Stimulated activated naive CD8-positive, alpha-beta T cell treated with anti-CD3 and anti-CD28 coated beads, Interleukin-15, Interleukin-2, amounts not matched to agents 100 U/mL and 50 U/mL, for 24 hours (primary cell): Measurements from ENCODE around the gene SELE.
"Not testable (repeated sequence)": the region's sequence is repeated elsewhere in the genome, so short reads cannot be mapped to it uniquely, and the experiment has no call there.

Source experiments
- ATAC-seq: fragments of 150-1000 bp; cut with Tn5 transposase; one replicate; pipeline ENCODE4 v1.10.0; 2021
- DNase-seq: peaks from one replicate; pipeline ENCODE4 v3.0.0; 2021

SELE gene

DNA sequence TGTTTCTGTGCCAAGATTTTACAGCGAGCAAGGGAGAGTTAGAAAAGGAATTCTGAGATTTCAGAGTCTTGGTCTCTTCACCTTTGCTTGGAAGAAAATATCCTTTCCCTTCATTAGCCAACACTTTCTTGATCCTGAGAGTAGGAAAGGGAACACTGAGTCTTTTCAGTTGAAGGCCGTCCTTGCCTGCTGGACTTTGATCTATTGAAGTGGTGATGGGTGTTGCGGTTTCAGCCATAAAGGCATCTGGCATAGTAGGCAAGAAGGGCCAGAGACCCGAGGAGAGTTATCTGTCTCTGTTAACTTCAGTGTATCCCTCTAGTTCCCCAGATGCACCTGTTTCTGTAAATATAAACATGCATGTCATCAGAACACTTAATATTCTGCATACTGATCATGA lies 9.7 kb downstream of the SELE start:
- ATAC-seq (no peak), DNase-seq (no peak)

DNA sequence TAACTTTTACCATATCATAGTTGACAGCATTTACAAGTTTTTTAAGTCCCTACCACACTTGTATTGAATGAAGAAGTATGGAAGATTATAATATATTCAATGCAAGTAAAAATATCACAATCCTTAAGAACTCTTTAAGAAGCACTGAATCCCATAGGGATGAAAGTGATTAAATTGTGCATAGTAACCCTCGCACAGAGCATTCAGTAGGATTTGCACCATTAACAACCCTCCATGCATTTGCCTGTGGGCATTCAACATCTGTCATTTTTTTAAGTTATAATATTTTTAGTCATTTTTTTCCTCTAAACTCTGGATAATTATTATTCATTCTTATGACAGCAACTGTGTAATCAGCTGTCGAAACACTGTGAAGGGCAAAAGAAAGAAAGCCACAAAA lies 10.1 kb downstream of the SELE start:
- no peak for ATAC-seq
- no peak for DNase-seq

DNA sequence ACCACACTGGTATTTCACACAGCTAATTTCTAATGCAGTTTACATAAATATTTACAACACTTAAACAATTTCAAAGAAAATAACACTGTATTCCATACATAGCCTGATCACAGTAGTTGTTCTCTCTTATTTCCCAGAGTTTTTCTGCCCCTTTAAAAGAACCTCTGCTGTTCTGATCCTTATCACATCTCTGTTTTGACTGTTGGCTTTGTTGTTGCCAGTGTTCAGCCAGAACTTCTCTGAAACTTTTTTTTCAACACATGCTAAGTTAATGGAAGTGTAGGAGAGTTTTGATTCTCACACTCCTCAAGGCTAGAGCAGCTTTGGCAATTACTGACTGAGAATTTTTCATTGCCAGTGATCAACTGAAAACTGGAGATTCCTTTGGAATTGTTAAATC lies 11.1 kb downstream of the SELE start:
- ATAC-seq (no peak), DNase-seq (no peak)

DNA sequence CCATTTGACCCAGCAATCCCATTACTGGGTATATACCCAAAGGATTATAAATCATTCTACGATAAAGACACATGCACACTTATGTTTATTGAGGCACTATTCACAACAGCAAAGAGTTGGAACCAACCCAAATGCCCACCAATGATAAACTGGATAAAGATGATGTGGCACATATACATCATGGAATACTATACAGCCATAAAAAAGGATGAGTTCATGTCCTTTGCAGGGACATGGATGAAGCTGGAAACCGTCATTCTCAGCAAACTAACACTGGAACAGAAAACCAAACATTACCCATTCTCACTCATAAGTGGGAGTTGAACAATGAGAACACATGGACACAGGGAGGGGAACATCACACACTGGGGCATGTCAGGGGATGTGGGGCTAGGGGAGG lies 18.8 kb downstream of the SELE start:
- not testable (repeated sequence) for ATAC-seq, DNase-seq

DNA sequence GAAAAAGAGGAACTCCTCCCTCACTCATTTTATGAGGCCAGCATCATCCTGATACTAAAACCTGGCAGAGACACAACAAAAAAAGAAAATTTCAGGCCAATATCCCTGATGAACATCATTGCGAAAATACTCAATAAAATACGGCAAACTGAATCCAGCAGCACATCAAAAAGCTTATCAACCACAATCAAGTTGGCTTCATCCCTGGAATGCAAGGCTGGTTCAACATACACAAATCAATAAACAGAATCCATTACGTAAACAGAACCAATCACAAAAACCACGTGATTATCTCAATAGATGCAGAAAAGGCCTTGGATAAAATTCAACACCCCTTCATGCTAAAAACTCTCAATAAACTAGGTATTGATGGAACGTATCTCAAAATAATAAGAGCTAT lies 20.8 kb downstream of the SELE start:
- DNase-seq, ATAC-seq: not testable (repeated sequence)

DNA sequence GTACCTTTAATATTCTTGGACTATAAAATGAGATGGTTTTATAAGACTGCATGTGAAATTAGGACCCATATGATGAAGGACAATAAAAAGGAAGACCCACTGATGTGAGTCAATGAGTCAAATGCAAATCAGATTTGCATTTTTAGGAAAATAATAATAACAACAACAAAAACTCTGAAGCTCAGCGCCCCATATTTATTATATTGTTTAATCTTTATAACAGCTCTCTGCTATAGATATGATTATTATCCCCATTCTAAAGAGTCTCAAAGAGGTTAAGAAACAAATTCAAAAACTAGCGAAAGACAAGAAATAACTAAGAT lies 21.6 kb downstream of the SELE start:
- no peak for DNase-seq
- ATAC-seq = no peak

DNA sequence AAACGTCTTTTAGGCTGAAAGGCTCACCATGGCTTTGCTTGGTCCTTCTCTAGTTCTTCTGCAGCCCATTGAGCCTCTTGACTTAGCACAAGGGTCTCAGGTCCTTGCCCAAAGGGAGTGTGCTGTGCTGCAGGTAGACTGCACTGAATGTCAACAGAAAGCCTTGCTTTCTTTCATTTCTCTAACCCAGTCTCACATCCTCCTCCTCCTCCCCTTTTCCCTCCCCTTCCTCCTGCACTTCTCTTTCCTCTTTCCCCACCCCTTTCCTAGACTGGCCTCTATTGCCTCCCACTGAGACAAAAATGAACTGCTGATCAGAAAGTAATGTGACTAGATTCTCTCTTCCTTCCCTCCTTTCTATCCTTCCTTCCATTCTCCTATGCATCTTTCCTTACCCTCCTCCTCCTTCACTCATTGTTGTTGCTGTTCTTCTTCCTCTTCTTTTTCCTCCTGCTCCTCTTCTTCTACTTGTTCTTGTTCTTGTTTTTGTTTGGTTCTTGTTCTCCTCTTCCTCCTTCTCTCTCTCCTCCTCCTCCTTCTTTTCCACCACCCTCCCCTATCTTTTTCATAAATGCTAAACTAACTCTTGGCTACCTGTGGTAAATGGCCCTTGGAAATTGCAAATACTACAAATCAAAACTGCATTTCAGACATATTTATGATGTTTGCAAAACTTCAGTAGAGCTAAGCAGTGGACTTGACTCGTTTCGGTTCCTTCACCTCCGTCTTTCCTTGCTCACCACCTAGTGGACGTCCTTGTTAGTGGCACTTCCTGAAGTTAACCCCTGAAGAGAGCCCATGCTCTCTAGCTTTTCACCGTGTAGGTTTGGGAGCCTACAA lies 22.2 kb downstream of the SELE start, which contains the start of gene SELL:
TSS of gene SELL (minus strand) at position 152 of the 840 bp plus-strand sequence. CDS start at position 30, 122 bp downstream.
- ATAC-seq = peak; percentile 88
- DNase-seq = peak; percentile 73

DNA sequence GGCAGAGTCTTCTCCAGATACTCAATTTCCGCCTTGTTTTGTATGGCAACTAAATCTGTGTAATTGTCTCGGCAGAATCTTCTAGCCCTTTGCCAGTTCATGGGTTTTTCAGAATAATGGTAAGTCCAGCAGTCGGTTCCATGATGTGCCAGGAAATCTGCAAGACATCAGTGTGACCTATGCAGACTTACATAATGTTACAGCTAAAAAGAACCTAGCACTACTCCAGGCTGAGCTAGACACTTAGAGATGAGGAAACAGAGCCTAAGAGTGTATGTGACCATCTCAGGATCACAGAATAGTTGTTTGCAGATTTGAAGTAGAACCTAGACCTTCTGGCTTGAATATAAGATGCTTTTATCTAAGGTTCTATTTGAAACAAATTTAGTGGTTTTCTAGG lies 25.2 kb downstream of the SELE start:
- DNase-seq (no peak), ATAC-seq (no peak)

DNA sequence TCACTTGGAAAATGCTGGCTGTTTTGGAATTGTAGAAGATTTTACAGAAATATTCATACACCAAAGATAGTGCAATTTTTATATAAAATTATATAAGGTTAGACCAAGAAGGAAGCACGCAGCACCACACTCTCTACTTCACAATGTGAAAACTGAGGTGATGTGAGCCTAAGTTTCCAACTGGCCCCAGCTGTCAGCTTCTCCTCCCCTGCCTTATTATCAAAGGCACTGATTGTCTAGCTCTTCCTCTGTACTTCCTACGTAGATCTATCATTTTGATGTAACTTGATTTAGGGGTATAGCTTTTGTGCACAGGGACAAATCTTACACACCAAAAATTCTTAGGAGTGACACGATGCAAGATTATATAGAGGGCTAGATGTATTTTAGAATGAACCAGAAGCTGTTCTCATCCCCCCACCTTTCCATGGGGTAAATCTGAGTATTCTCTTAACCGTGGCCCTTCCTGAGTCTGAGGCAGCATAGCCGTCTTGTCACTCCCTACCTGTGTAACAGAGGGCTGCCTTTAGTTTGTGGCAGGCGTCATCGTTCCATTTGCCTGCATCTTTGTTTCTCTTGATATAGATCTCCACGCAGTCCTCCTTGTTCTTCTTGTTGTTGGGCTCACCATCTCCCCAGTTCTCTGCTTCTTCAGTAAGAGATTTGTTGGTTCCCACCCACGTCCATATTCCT lies 25.8 kb downstream of the SELE start:
- DNase-seq (no peak), ATAC-seq (peak; percentile 39)

DNA sequence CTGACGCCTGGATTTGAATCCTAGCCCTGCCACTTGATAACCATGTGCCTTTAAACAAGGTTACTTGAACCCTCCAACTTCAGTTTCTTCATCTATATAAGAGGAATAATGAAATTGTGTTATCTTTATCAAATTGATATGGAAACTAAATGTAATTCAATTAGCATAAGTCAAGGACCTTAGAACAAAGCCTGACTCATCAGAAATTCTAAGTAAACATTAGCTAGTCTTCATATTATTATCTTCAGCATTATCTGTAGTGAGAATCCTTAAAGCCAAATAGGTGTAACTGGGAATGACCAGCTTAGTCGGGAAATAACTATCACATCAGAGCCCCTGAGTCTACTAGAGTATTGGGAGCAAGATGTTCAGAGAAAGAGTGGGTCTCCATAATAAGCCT lies 29.1 kb downstream of the SELE start:
- DNase-seq (no peak), ATAC-seq (no peak)

DNA sequence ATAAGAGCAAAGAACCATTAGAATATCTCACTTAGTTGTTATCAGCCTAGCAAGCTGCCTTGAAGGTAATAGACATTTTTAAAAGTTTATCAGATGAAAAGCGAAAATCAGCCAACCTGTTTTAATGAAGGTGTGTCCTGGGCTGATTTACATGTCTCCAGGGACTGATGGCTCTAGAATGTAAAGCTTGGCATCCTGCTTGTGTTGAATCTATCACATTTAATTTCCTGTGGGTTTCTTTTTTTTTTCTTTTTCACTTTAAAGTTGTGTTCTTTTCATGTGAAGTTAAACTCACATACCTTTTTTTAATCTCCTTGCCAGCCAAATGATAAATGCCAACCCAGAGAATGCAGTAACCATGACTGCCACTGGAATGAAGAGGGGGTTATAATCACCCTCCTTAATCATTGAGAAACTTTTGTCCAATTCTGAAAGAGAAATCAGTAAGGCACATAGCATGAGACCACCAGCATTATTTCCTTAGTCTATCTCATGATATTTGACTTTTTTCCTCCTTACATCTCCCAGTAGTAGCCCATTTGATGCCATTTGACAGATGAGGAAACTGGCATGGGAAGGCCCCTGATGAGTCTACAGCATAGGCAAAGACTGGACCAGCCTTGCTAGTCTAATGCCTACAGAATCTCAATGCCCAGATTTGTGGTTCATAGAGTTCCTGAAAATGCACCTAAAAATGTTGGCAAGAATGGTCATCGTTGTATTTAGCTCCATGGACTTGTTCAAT lies 32.4 kb downstream of the SELE start:
- DNase-seq (no peak), ATAC-seq (no peak)

DNA sequence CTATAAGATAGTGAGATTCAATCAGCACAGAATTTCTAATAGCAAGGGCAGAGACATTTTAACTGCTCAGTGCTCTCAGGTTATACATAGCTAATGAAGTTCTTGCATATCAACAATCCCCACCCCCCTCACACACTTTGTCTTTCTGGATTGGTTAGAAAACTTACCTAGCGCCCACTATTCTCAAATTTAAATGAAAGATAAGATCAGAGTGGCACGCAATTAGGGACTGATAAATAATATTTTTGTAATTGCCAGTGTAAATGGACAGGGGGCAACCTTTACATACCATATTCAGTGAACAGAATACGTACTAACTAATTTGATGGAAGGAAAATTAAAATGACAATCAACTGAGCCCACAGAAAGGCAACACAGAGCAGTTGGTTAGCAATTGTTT lies 34.2 kb downstream of the SELE start:
- ATAC-seq (no peak), DNase-seq (no peak)

DNA sequence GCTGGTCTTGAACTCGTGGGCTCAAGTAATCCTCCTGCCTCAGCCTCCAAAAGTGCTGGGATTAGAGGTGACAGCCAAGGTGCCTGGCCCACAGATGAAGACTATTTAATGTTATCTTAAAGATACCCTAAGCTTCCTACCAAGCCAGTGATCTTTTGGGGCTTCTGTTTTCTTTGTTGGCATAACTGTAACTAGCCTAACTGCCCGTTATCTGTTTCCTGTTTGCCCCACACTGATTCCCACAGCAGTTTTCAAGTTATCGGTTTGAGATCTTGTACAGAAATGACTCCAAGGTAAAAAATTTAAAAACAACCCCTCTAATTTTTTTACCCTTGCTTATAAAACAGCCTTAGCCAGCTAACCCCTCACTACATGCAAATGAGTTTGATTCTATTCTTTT lies 34.9 kb downstream of the SELE start:
- ATAC-seq (peak; percentile 32), DNase-seq (no peak)

DNA sequence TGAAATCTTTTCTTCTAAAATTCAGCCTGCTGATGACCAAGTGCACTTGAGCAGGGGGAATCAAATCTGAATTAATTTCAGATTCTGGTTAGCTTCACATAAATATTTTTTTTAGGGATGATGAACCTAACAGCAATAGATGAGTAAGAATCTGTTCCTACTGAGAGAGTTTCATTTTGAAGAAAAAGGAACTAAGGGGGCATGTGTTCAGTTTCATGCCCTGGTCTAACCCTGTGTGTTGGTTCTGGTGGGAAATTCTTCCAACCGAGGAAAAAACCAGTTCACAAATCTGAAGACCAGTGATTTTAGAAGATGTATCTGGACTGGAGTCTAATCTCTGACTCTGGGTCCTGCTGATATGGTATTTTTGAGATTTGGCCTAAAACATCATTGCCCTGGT lies 36.1 kb downstream of the SELE start:
- DNase-seq = no peak
- ATAC-seq = peak; percentile 50

DNA sequence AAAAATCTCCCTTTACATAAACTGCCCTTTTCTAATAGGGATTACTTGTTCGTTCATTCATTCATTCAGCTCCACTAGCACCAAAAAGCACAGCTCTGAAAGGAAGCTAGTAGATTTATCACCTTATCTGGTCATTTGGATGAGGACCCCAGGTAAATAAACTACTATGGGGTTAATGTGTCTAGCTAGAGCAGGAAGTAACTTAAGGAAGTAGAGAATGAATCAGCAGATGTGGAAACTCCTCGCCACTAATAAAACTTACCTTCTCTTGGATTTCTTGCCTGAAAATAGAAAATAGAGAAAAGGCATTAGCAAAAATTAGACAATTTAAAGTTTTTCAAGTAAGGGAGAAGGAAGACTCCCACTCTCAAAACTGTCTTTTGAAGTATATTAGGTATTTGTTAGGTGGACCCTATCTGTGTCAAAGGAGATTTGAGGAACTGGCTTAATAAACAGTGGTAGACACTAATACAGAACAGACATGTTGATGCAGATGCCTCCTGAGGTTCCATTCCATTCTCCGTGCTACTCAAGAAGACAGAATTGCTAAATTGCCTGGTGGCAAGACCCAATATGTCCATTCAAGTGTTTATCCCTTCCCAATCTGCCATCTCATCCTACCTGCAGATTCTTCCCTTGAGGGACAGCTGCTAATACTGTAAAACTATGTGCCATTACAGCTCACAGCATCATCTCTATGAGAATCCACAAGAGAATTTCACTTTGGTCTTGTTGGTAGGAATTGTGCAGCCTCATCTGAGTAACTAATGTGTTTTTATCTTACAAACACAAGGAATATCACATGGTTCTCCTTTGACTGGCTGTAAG lies 37.4 kb downstream of the SELE start:
- no peak for DNase-seq
- no peak for ATAC-seq

DNA sequence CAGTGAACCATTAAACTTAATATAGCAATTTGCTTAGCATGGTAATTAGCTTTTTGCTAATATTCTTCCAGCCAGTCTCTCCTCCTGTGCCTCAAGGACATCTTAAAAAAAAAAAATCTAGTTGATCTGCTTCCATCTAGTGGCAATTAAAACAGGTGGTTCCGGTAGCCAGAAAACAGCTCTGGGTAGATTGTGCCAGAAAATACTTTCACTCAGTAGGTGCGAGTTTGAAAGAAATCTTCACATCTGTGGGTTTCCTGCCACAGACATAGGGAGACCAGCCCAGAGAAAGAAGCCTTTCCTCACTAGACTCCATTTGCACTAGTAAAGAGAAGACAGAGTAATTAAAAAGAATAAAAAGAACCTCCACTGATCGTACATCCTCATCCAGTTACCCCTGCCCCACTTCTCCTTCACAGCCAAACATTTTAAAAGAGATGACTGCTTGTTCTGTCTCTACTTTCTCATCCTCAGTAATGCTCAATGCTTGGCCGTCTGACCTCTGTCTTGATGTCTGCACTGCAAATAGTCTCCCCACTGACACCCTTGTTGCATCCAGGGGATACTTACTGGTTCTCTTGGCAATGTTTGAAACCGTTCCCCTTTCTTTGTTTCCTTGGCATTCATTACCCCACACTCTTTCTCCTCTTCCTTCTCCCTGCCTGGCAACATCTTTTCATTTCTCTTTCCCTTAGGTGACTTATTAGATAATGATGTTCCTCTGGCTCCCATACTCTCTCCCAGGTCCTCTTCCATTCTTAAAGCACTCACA lies 39.4 kb downstream of the SELE start:
- ATAC-seq (peak; percentile 24), DNase-seq (no peak)

DNA sequence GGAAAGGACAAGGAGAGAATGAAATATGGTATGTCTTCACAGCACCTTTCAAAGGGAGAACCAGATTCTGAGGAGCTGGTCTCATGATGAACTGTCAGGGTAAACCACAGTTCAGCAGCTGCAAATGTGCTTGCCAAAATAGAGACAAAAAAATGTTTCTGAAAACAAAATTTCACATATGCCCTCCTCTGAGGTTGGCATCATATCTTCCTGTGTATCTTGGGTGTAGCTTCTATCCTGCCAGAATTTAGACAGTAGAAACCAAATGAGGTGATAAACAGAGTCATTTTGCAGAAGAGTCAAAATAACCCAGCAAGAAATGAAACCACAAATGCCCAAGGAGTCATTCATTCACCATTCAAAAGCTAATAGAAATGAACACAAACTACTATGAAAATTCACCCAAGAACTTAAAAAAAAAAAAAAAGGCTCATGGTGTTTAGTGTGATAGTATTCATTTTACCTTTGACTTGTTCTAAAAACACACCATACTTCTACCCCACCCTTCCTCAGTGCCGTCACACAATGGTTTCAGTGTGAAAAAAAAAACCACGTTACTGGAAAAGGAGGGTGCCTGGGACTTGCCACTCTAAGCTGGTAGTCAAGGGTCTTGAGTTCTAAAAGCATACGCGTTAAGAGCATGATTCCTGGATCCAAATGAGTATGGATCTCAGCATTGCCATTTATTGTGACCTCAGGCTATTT lies 41.0 kb downstream of the SELE start:
- no peak for DNase-seq
- peak; percentile 71 for ATAC-seq

DNA sequence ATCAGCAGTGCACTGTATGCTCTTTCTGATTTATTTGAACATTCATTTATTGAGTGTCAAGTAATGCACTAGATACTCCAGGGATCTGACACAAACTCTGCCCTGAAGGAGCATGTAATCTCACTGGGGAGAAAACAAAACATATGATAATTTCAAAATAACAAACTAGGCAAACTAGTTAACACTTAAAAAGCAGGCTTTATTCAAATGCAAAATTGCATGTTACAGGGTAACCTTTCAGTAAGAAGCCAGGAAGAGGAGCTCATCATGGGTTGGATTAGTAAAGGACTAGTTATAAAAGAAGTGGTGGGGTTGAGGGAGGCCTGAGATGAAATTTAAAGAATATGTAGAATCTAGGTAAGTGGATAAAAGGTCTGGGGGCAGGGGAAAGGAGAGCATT lies 43.4 kb downstream of the SELE start:
- no peak for ATAC-seq
- DNase-seq = no peak

DNA sequence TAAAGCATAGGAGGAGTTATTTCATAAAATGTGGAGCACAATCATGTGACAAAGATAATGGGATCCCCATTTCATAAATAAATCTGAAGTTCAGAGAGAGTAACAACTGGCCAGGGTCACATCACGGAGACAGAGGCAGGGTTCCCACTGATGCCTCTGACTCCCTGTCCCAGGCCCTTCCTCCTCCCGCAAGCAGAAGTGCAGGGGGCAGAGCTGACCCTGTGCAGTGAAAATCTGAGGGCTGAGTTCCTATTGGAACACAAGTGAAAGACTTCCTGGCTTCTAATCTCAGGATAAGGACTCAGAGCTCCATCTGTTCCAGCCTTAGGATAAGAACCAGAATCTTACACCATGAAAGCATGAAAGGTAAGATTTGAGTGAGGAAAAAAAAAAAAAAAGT lies 44.5 kb downstream of the SELE start:
- DNase-seq = no peak
- ATAC-seq = no peak

DNA sequence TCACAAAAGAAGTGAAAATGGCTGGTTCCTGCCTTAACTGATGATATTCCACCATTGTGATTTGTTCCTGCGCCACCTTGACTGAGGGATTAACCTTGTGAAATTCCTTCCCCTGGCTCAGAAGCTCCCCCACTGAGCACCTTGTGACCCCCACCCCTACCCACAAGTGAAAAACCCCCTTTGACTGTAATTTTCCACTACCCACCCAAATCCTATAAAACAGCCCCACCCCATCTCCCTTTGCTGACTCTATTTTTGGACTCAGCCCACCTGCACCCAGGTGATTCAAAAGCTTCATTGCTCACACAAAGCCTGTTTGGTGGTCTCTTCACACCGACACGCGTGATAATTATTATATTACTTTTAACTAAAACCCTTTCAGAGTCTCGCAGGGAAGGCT lies 45.5 kb downstream of the SELE start:
- not testable (repeated sequence) for ATAC-seq, DNase-seq

DNA sequence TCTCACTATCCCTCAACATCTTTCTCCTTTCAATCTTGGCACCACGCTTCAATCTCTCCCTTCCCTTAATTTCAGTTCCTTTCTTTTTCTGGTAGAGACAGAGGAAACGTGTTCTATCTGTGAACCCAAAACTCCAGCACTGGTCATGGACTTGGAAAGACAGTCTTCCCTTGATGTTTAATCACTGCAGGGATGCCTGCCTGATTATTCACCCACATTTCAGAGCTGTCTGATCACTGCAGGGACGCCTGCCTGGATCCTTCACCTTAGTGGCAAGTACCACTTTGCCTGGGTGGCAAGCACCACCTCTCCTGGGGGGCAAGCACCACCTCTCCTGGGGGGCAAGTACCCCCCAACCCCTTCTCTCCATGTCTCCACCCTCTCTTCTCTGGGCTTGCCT lies 50.2 kb downstream of the SELE start:
- ATAC-seq (no peak), DNase-seq (no peak)
